K562 (cell line): ENCODE measurements around the gene RYR1. TPM values are rescaled to one million over a fixed set of nuclear protein-coding genes. Genes with fewer than 3 reads are reported as not detected.

Experiments
- ATAC-seq: fragments of 200-7000 bp; cut with Tn5 transposase; 3 replicates; pipeline ENCODE4 v1.9.1; 2020; ENCODE audit warnings: moderate library complexity
- BruUV-seq: library from RNA; stranded (reverse); fragments of 400-500 nt; replicated peaks from 2 replicates; lab custom pipeline; 2021; lab: Mats Ljungman, UMichigan
- CTCF ChIA-PET: fragments of 300-600 bp; formaldehyde crosslinking; extraction: SDS; loops from one replicate; lab custom pipeline; 2021; ENCODE audit warnings: low intra/inter-chr PET ratio; lab: Yijun Ruan, JAX
- POLR2A ChIA-PET: fragments of 300-600, 350-650 bp; sonication (Branson Sonifier 250); formaldehyde crosslinking; extraction: SDS; loops from one replicate; lab custom pipeline; 2021; ENCODE audit warnings: antibody characterized with exemption, inconsistent platforms; lab: Yijun Ruan, JAX
- DNase-seq, 4 experiments: peaks; one replicate each; pipeline versions ENCODE4 v3.0.0 to v3.0.0-alpha.2; 2011 to 2018; ENCODE audit warnings: low spot score in 3 of 4, mixed read lengths in 3 of 4; ENCODE audit errors: extremely low read depth in 1 of 4
- FAIRE-seq: peaks from 2 replicates; lab custom pipeline; 2011; peaks lifted over from hg19 to GRCh38; lab: Jason Lieb, UNC
- H2AFZ ChIP-seq: 2 replicates; pipeline ENCODE4 v1.6.0; 2011; ENCODE audit warnings: low read depth, low read length, control low read depth, inconsistent platforms
- H3K27ac ChIP-seq: fragments of 200-600 bp; 3 replicates; pipeline ENCODE4 v1.8.0; 2011; ENCODE audit warnings: low read depth, mild to moderate bottlenecking, control low read depth, inconsistent platforms, low read length, moderate library complexity, mixed read lengths; ENCODE audit errors: extremely low read depth
- H3K27me3 ChIP-seq, 2 experiments: fragments of 300-600 bp in 1 of 2; 2 replicates in 1 of 2; 3 replicates in 1 of 2; pipeline versions ENCODE4 v1.6.0 to v1.8.0; 2011; ENCODE audit warnings: inconsistent platforms in 2 of 2, low read length in 2 of 2, mild to moderate bottlenecking in 1 of 2, mixed read lengths in 1 of 2, moderate library complexity in 1 of 2; ENCODE audit not compliant: control insufficient read depth in 2 of 2, insufficient read depth in 2 of 2
- H3K36me3 ChIP-seq: fragments of 300-600 bp; 3 replicates; pipeline ENCODE4 v1.8.0; 2011; ENCODE audit warnings: mild to moderate bottlenecking, low read length, inconsistent platforms; ENCODE audit not compliant: control insufficient read depth, insufficient read depth
- H3K4me1 ChIP-seq, 2 experiments: fragments of 200-600 bp in 1 of 2; replicated peaks in 1 of 2; 2 replicates in 1 of 2; 3 replicates in 1 of 2; pipeline versions ENCODE4 v1.5.1 to v1.8.0; 2011; ENCODE audit warnings: inconsistent platforms in 2 of 2, low read length in 2 of 2, mild to moderate bottlenecking in 1 of 2, mixed read lengths in 1 of 2, moderate library complexity in 1 of 2; ENCODE audit not compliant: control insufficient read depth in 2 of 2, insufficient read depth in 2 of 2
- H3K4me2 ChIP-seq: 2 replicates; pipeline ENCODE4 v1.6.1; 2011; ENCODE audit warnings: low read length, control low read depth, inconsistent platforms, mixed read lengths; ENCODE audit not compliant: insufficient read depth
- H3K4me3 ChIP-seq: fragments of 200-600 bp; sonication (generic), shearing (Covaris generic); 2 replicates; pipeline ENCODE4 v1.5.1; 2016; ENCODE audit warnings: control low read depth, inconsistent platforms
- H3K79me2 ChIP-seq: fragments of 200-600 bp; 3 replicates; pipeline ENCODE4 v1.8.0; 2011; ENCODE audit warnings: low read length, inconsistent platforms; ENCODE audit not compliant: control insufficient read depth, insufficient read depth
- H3K9ac ChIP-seq, 2 experiments: 2 replicates each; pipeline versions ENCODE4 v1.6.0 to v1.6.1; 2011; ENCODE audit warnings: low read depth in 2 of 2, low read length in 2 of 2, control low read depth in 1 of 2, inconsistent platforms in 1 of 2, mild to moderate bottlenecking in 1 of 2, mixed read lengths in 1 of 2; ENCODE audit not compliant: insufficient read depth in 1 of 2
- H3K9me1 ChIP-seq: one replicate; pipeline ENCODE4 v1.6.0; 2011; ENCODE audit warnings: inconsistent platforms, mild to moderate bottlenecking, low read length, moderate library complexity; ENCODE audit not compliant: control insufficient read depth, insufficient read depth
- H3K9me3 ChIP-seq: replicated peaks from 2 replicates; pipeline ENCODE4 v1.5.1; 2011; ENCODE audit warnings: low read depth, low read length, inconsistent platforms; ENCODE audit not compliant: control insufficient read depth, insufficient read depth
- H4K20me1 ChIP-seq: replicated peaks from 2 replicates; pipeline ENCODE4 v1.6.1; 2011; ENCODE audit warnings: low read length, inconsistent platforms, mixed read lengths; ENCODE audit not compliant: control insufficient read depth, insufficient read depth
- RBM15 ChIP-seq: fragments of 200-400 bp; formaldehyde crosslinking; IDR thresholded peaks from 2 replicates; pipeline ENCODE4 v1.6.1; 2018; ENCODE audit warnings: mild to moderate bottlenecking, low read length, moderate library complexity; ENCODE audit not compliant: insufficient read depth
- RBM25 ChIP-seq: fragments of 200-400 bp; formaldehyde crosslinking; IDR thresholded peaks from 2 replicates; pipeline ENCODE4 v1.6.1; 2018; ENCODE audit warnings: low read length, low read depth, moderate library complexity; ENCODE audit not compliant: severe bottlenecking
- ZNF121 ChIP-seq: sonication (generic); formaldehyde crosslinking; conservative IDR thresholded peaks from 2 replicates; pipeline ENCODE4 v1.8.0; 2022; ENCODE audit warnings: missing genetic modification reagents
- ZNF76 ChIP-seq: fragments of 250-450 bp; sonication (Bioruptor Pico); IDR thresholded peaks from 2 replicates; pipeline ENCODE4 v1.4.0; 2020; ENCODE audit warnings: mild to moderate bottlenecking, moderate library complexity, borderline replicate concordance
- WGBS: fragments of 100-300 bp; shearing (Covaris generic); methylation state at CpG from one replicate; pipeline ENCODE4 v1.1.6; 2016; ENCODE audit warnings: low coverage, mixed read lengths; ENCODE audit not compliant: insufficient coverage; ENCODE audit errors: missing lambda C conversion rate; 5-methylcytosine and 5-hydroxymethylcytosine counted together
- in situ Hi-C: fragments of 300-500 bp; cut with MboI; formaldehyde crosslinking; loops from 4 replicates; pipeline ENCODE4 v1.15.0; 2018; ENCODE audit warnings: inconsistent platforms, mixed read lengths
- intact Hi-C: fragments of 100-400 bp; cut with micrococcal nuclease; formaldehyde crosslinking; loops from 2 replicates; pipeline ENCODE4 v1.14.2; 2022
- polyA plus RNA-seq, 8 experiments: library from polyadenylated mRNA; depleted of rRNA in 4 of 8; stranded (reverse) in 5 of 8; unstranded in 3 of 8; fragments of >200 nt; fragmentation: Nextera tagmentation in 2 of 8; fragmentation: Illumina TruSeq in 1 of 8; extraction: Ambion mirVana in 2 of 8; extraction: Trizol in 1 of 8; gene quantifications; 2 replicates each; pipeline versions ENCODE4 v1.2.1 to v1.2.3, GENCODE V29; 2011 to 2014; ENCODE audit warnings: inconsistent platforms in 1 of 8, missing spikeins in 1 of 8
- total RNA-seq, 7 experiments: library from RNA; depleted of rRNA in 6 of 7; stranded (reverse); fragments of >200 nt in 6 of 7; fragmentation: Illumina TruSeq in 2 of 7; extraction: Trizol in 2 of 7; gene quantifications; 2 replicates each; pipeline versions ENCODE4 v1.2.1 to v1.2.3, GENCODE V29; 2011 to 2021; ENCODE audit warnings: low replicate concordance in 1 of 7

Gene RYR1
- total and polyA plus RNA-seq, 9 of the 15 experiments (the other 6 are each of a cell fraction or from before 2014, with no cell fraction given) = 0.11 to 7.4 (median 3.7) TPM

GRCh38 chr19:38429811-38430156 lies 3.7 kb upstream of the RYR1 start:
- Histone ChIP-seq H3K4me1 (peaks cover 33 to 35% of the 10 kb centered on the region in 2 experiments), H3K79me2 (0 out of 3 replicates have a peak, but pooled peaks cover 9% of the 10 kb centered on the region), H3K4me2 (no peak overlapping the region), H3K9me1 (no peaks in the 10 kb centered on the region), H3K27ac (no peak overlapping the region), H4K20me1 (no peaks in the 10 kb centered on the region), H3K9me3 (no peaks in the 10 kb centered on the region), H3K9ac (no peak overlapping the region), H3K36me3 (no peaks in the 10 kb centered on the region), H3K4me3 (no peak overlapping the region), H3K27me3 (no peaks in the 10 kb centered on the region), H2AFZ (peak overlapping the region; percentile 29; the same call in 1 of the 2 replicates)
- 55% methylated on average over 2 of the region's 2 CpGs for WGBS
- TF ChIP-seq RBM15 = no peak
- TF ChIP-seq ZNF121 (CRISPR knock-in tag) = peak; percentile 28
- TF ChIP-seq RBM25 = peak; percentile 50
- no peak for FAIRE-seq
- in situ Hi-C loops = no loop called here
- intact Hi-C loops = no loop called here
- CTCF ChIA-PET = no interaction called here
- no TSS peak for BruUV-seq
- POLR2A ChIA-PET = interaction anchor here (0.5 kb wide), 1 partner anchor 32 kb away, joined by 5 read pairs; no protein-coding TSS in a partner anchor
- no peak for DNase-seq
- ATAC-seq = no peak

GRCh38 chr19:38430931-38431330 lies 2.6 kb upstream of the RYR1 start:
- DNase-seq = no peak
- WGBS = 56% methylated on average over 7 of the region's 7 CpGs
- TF ChIP-seq ZNF76 (CRISPR knock-in tag) = no peak
- TF ChIP-seq ZNF121 (CRISPR knock-in tag) = 0 out of 2 replicates have a peak, but pooled peaks have one; percentile 14
- TF ChIP-seq, all 486 proteins: peak for 1
- no peak overlapping the region for H3K27ac ChIP-seq
- CTCF ChIA-PET = no interaction called here
- H3K9me3 ChIP-seq = no peaks in the 10 kb centered on the region
- H3K4me1 ChIP-seq = peaks cover 31 to 32% of the 10 kb centered on the region in 2 experiments
- H3K4me3 ChIP-seq = no peak overlapping the region
- H2AFZ ChIP-seq = no peak overlapping the region
- ATAC-seq = no peak
- no peak for FAIRE-seq
- H4K20me1 ChIP-seq = no peaks in the 10 kb centered on the region
- H3K9me1 ChIP-seq = no peaks in the 10 kb centered on the region
- H3K36me3 ChIP-seq = no peaks in the 10 kb centered on the region
- in situ Hi-C loops = no loop called here
- no peak overlapping the region for H3K4me2 ChIP-seq
- intact Hi-C loops = no loop called here
- 0 out of 3 replicates have a peak, but pooled peaks cover 6% of the 10 kb centered on the region for H3K79me2 ChIP-seq
- POLR2A ChIA-PET = interaction anchor here (0.5 kb wide), 1 partner anchor 14 kb away, joined by 3 read pairs; no protein-coding TSS in a partner anchor
- no peak overlapping the region for H3K9ac ChIP-seq
- H3K27me3 ChIP-seq = no peaks in the 10 kb centered on the region
- BruUV-seq = no TSS peak
